ENCODE measurements around the gene TBXAS1. TPM values are rescaled to one million over a fixed set of nuclear protein-coding genes. Genes with fewer than 3 reads are reported as not detected.
"Not testable (repeated sequence)": the region's sequence is repeated elsewhere in the genome, so short reads cannot be mapped to it uniquely, and the experiment has no call there.

TBXAS1 gene
- total RNA-seq, 2 donors from 2014 or later: 19.6 to 20.9 TPM

DNA sequence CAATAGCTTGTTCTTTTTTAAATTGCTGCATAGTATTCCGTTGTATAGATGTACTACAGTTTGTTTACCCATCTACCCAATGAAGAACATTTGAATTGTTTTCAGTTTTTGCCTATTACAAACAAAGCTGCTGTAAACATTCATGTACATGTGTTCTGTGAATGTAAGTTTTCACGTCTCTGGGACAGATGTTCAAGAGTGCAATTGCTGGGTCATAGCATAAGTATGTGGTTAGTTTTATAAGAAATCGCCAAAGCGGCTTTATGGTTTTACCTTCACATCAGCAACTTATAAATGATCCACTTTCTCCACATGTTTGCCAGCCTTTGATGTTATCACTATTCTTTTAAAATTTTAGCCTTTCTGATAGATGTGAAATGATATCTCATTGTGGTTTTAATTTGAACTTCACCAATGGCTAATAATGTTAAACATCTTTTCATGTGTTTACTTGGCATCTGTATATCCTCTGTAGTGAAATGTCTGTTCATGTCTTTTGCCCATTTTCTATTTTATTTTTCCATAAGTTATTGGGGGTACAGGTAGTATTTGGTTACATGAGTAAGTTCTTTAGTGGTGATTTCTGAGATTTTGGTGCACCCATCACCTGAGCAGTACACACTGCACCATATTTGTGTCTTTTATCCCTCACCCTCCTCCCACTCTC, 73.5 kb downstream of the TBXAS1 start:
- H3K9me3 ChIP-seq (ENCODE audit: control insufficient read depth, low read length, poor library complexity, severe bottlenecking): peaks cover 3% of the 10 kb centered on the region
- H3K4me3 Mint-ChIP-seq: no peak overlapping the region
- no peak overlapping the region for H3K27ac Mint-ChIP-seq
- H3K27me3 Mint-ChIP-seq: no peaks in the 10 kb centered on the region
- DNase-seq: no peak
- H3K4me1 Mint-ChIP-seq: peaks cover 6% of the 10 kb centered on the region
- no peak for ATAC-seq
- H3K36me3 Mint-ChIP-seq (ENCODE audit: low read depth): peaks cover 3% of the 10 kb centered on the region

DNA sequence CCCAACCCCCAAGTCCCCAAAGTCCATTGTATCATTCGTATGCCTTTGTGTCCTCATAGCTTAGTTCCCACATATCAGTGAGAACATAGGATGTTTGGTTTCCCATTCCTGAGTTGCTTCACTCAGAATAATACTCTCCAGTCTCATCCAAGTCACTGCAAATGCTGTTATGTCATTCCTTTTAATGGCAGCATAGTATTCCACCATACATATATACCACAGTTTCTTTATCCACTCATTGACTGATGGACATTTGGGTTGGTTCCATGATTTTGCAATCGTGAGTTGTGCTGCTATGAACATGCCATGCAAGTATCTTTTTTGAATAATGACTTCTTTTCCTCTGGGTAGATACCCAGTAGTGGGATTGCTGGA, 74.0 kb downstream of the TBXAS1 start:
- H3K9me3 ChIP-seq (ENCODE audit: control insufficient read depth, low read length, poor library complexity, severe bottlenecking); H3K4me1 Mint-ChIP-seq; H3K4me3 Mint-ChIP-seq; H3K36me3 Mint-ChIP-seq (ENCODE audit: low read depth); H3K27me3 Mint-ChIP-seq; DNase-seq; ATAC-seq; H3K27ac Mint-ChIP-seq: not testable (repeated sequence)

DNA sequence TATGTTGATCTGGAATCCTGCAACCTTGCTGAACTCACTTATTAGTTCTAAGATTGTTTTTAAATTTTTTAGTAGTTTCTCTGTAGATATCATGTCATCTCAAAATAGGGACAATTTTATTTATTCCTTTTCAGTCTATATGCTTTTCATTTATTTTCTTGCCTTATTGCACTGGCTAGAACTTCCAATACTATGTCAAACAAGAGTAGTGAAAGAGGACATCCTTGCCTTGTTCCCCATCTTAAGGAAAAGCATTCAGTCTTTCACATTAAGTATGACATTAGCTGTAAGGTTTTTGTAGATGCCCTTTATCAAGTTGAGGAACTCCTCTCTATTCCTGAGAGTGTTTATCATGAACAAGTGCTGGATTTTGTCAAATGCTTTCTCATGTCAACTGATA, 77.8 kb downstream of the TBXAS1 start:
- Mint-ChIP-seq H3K27ac (no peak overlapping the region), H3K4me3 (no peak overlapping the region), H3K27me3 (no peaks in the 10 kb centered on the region), H3K36me3 (ENCODE audit: low read depth) (peaks cover 3% of the 10 kb centered on the region), H3K4me1 (peaks cover 16% of the 10 kb centered on the region)
- DNase-seq (no peak), ATAC-seq (no peak)
- peaks cover 3% of the 10 kb centered on the region for H3K9me3 ChIP-seq (ENCODE audit: control insufficient read depth, low read length, poor library complexity, severe bottlenecking)

DNA sequence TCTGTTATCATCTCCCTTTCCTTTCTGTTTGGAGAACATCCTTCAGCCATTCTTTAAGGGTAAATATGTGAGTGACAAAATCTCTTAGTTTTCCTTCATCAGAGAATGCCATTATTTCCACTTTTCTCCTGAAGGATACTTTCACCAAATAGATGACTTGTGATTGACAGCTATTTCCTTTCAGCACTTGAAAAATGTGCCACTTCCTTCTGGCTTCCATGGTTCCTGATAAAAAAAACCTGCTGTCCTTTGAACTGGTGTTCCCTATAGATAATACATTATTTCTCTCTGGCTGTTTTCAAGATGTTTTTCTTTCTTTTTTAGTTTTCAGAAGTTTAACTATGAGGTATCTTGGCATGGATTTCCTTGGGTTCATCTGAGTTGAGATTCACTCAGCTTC, 79.7 kb downstream of the TBXAS1 start:
- DNase-seq (no peak), ATAC-seq (no peak)
- Mint-ChIP-seq H3K4me3 (no peak overlapping the region), H3K27me3 (no peaks in the 10 kb centered on the region), H3K4me1 (peaks cover 16% of the 10 kb centered on the region), H3K27ac (no peak overlapping the region), H3K36me3 (ENCODE audit: low read depth) (peaks cover 9% of the 10 kb centered on the region)
- peaks cover 3% of the 10 kb centered on the region for H3K9me3 ChIP-seq (ENCODE audit: control insufficient read depth, low read length, poor library complexity, severe bottlenecking)

- Mint-ChIP-seq H3K27me3 (no peaks in the 10 kb centered on the region), H3K27ac (no peak overlapping the region), H3K4me1 (peaks cover 16% of the 10 kb centered on the region), H3K4me3 (no peak overlapping the region), H3K36me3 (ENCODE audit: low read depth) (peaks cover 11% of the 10 kb centered on the region)
- no peak for ATAC-seq
- DNase-seq: no peak
- H3K9me3 ChIP-seq (ENCODE audit: control insufficient read depth, low read length, poor library complexity, severe bottlenecking): peaks cover 3% of the 10 kb centered on the region
Observed at GRCh38 chr7:139909379-139910050, 80.5 kb downstream of the TBXAS1 start.

DNA sequence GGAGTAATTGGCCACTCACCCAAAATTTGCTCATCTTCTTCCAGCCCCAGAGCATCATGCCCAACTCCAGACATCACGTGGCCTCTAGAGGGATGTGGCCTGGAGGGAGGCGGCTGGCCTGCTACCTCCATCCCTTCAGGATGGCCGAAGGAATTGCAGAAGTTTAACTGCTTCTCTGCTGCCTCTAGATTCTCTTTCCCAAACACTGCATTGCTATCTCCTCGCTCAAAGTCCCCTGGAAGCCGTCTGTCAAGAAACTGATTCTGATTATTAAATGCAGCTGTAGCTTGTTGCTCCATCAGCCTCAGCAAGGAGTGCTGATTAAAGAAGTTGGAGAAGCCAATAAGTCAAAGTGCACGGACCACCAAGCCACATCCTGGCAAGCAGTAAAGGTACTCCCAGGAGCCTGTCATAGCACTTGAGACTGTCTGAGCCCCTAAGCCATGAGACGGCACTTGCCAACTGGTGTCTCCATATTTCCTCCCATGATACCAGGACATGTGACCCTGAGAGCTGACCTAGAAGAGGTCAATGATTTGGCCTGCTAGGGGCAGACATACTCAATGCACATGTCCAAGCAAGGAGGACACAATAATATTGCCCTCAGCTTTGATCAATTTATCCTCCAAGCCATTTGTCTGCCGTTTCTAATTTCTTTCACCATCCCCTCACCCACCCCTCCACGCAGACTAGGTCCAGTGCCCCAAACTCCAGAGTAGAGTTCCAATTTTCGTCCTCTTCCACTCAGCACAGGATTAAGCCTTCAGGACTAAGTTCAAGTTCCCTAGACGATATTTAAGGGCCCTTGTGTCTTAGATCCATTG, 84.2 kb downstream of the TBXAS1 start:
- no peaks in the 10 kb centered on the region for H3K9me3 ChIP-seq (ENCODE audit: control insufficient read depth, low read length, poor library complexity, severe bottlenecking)
- H3K27me3 Mint-ChIP-seq: no peaks in the 10 kb centered on the region
- H3K4me1 Mint-ChIP-seq: peaks cover 24% of the 10 kb centered on the region
- DNase-seq (no peak), ATAC-seq (no peak)
- no peak overlapping the region for H3K4me3 Mint-ChIP-seq
- H3K36me3 Mint-ChIP-seq (ENCODE audit: low read depth): peaks cover 10% of the 10 kb centered on the region
- H3K27ac Mint-ChIP-seq: no peak overlapping the region

- ATAC-seq (no peak), DNase-seq (no peak)
- Mint-ChIP-seq H3K36me3 (ENCODE audit: low read depth) (peaks cover 10% of the 10 kb centered on the region), H3K27ac (no peak overlapping the region), H3K4me3 (no peak overlapping the region), H3K4me1 (peaks cover 22% of the 10 kb centered on the region), H3K27me3 (no peaks in the 10 kb centered on the region)
- no peaks in the 10 kb centered on the region for H3K9me3 ChIP-seq (ENCODE audit: control insufficient read depth, low read length, poor library complexity, severe bottlenecking)
Observed at GRCh38 chr7:139913845-139914135, 84.7 kb downstream of the TBXAS1 start.

GRCh38 chr7:139914306-139915267, 85.5 kb downstream of the TBXAS1 start:
- no peak for ATAC-seq
- Mint-ChIP-seq H3K27me3 (no peaks in the 10 kb centered on the region), H3K4me3 (no peak overlapping the region), H3K36me3 (ENCODE audit: low read depth) (peaks cover 10% of the 10 kb centered on the region), H3K27ac (no peak overlapping the region), H3K4me1 (peaks cover 18% of the 10 kb centered on the region)
- no peak for DNase-seq
- H3K9me3 ChIP-seq (ENCODE audit: control insufficient read depth, low read length, poor library complexity, severe bottlenecking): no peaks in the 10 kb centered on the region

DNA sequence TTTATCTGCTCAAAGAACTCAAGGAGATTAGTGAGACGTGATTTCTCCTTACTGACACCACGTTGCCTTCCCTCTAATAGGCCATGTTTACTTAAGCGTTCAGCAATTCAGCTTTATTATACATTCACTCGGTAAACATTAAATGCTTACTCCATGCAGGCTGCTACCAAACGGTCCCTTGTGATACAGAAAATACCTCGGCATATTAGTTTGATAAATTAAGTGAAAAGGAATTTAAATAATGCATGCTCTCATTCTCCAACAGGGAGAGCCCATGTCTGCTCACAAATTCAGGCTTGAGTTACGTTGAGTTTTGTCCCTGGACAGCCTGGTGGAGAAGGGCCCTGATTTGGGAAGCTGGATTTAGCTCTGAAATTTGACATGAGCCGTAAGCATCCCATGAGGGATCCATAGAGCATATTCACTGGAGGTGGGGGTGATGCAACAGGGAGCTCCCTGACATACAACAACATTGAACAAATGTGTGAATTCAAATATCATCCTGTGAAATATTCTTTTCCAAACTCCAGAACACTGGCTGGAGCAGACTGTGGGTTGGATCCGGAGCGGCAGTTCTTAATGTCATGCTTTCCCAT, 86.3 kb downstream of the TBXAS1 start:
- Mint-ChIP-seq H3K36me3 (ENCODE audit: low read depth) (peaks cover 10% of the 10 kb centered on the region), H3K4me3 (no peak overlapping the region), H3K4me1 (peaks cover 18% of the 10 kb centered on the region), H3K27me3 (no peaks in the 10 kb centered on the region), H3K27ac (no peak overlapping the region)
- H3K9me3 ChIP-seq (ENCODE audit: control insufficient read depth, low read length, poor library complexity, severe bottlenecking): no peaks in the 10 kb centered on the region
- ATAC-seq: no peak
- DNase-seq: no peak

- peaks cover 21% of the 10 kb centered on the region for H3K4me1 Mint-ChIP-seq
- no peaks in the 10 kb centered on the region for H3K9me3 ChIP-seq (ENCODE audit: control insufficient read depth, low read length, poor library complexity, severe bottlenecking)
- H3K4me3 Mint-ChIP-seq: no peak overlapping the region
- H3K27me3 Mint-ChIP-seq: no peaks in the 10 kb centered on the region
- DNase-seq (no peak), ATAC-seq (peak; percentile 90)
- H3K36me3 Mint-ChIP-seq (ENCODE audit: low read depth): peaks cover 10% of the 10 kb centered on the region
- H3K27ac Mint-ChIP-seq: peak overlapping the region; percentile 63
Observed at GRCh38 chr7:139915864-139916716, 87.0 kb downstream of the TBXAS1 start.

GRCh38 chr7:139916717-139917395, 87.8 kb downstream of the TBXAS1 start:
- Mint-ChIP-seq H3K4me1 (peaks cover 21% of the 10 kb centered on the region), H3K4me3 (peak overlapping the region; percentile 8), H3K27ac (peak overlapping the region; percentile 63), H3K27me3 (no peaks in the 10 kb centered on the region), H3K36me3 (ENCODE audit: low read depth) (peaks cover 10% of the 10 kb centered on the region)
- DNase-seq (no peak), ATAC-seq (no peak)
- no peaks in the 10 kb centered on the region for H3K9me3 ChIP-seq (ENCODE audit: control insufficient read depth, low read length, poor library complexity, severe bottlenecking)
